ENCODE results near the gene ADRB2.

DNA sequence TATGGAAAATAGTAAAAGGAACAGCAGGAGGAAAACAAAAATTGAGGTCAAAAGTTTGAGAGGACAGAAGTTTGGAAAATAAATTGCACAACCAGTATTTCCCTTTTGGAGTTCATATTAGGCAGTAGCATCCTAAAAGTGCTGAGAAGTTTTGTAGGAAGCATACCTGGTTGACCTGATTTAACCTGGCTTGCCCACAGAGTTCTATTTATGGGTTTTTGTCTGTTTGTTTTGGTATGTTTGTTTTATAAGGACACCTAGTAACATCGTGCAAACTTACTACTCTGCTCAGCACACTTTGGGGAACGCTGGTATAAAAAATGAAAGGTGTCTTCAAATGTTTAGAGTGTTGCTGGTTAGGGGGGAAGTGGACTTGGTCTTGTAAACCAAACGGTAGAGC lies 15.1 kb downstream of the ADRB2 start:
- TF ChIP-seq POLR2AphosphoS5 (IDR thresholded peaks at IDR 0.05; ENCODE audit: low read depth, low read length) = no peak
- no peak for TF ChIP-seq TAF1 (IDR thresholded peaks at IDR 0.05; ENCODE audit: low read depth, low read length)
- TF ChIP-seq POLR2A (IDR thresholded peaks at IDR 0.05; ENCODE audit: low read depth, low read length) = no peak
- no peak for TF ChIP-seq SPI1 (IDR thresholded peaks at IDR 0.05; ENCODE audit: low read depth, low read length)
